ENCODE results near the gene CRABP1.

GRCh38 chr15:78394026-78394425, 53.9 kb downstream of the CRABP1 start:
- TF ChIP-seq CTCF (IDR thresholded peaks at IDR 0.05) (no peak), POLR2A (IDR thresholded peaks at IDR 0.05) (no peak)

Data from thyroid gland (tissue), 4 donors.